ENCODE results near the gene ANTXR1.

GRCh38 chr2:69018678-69019095 is 5.7 kb downstream of the ANTXR1 start:
- TF ChIP-seq CTCF (IDR thresholded peaks at IDR 0.05) (no peak), POLR2A (IDR thresholded peaks at IDR 0.05) (no peak)
